Islet precursor cell (in vitro differentiated cells): Measurements from ENCODE around the gene CLCN3.
"Not testable (repeated sequence)": the region's sequence is repeated elsewhere in the genome, so short reads cannot be mapped to it uniquely, and the experiment has no call there.

Experiments
- DNase-seq: peaks from one replicate; pipeline ENCODE4 v3.0.0-alpha.2; 2018

The CLCN3 gene

GRCh38 chr4:169618986-169619385 is 1.4 kb upstream of the CLCN3 start:
- DNase-seq, result no peak

GRCh38 chr4:169619518-169619957 is 840 bp upstream of the CLCN3 start:
- peak; percentile 77 for DNase-seq

- peak; percentile 69 for DNase-seq
These were observed 486 bp downstream of the CLCN3 start for GRCh38 chr4:169620880-169621248.

GRCh38 chr4:169621731-169622492 is 1.5 kb downstream of the CLCN3 start:
- no peak for DNase-seq

- no peak for DNase-seq
These were observed 2.2 kb downstream of the CLCN3 start for GRCh38 chr4:169622566-169622965.

GRCh38 chr4:169624012-169624411 is 3.6 kb downstream of the CLCN3 start:
- DNase-seq, result not testable (repeated sequence)

- no peak for DNase-seq
These were observed 5.5 kb downstream of the CLCN3 start for GRCh38 chr4:169625886-169626285.

- peak; percentile 71 for DNase-seq
These were observed 6.2 kb downstream of the CLCN3 start for GRCh38 chr4:169626331-169627282.

- no peak for DNase-seq
These were observed 6.9 kb downstream of the CLCN3 start for GRCh38 chr4:169627307-169627706.

GRCh38 chr4:169628579-169628978 is 8.2 kb downstream of the CLCN3 start:
- DNase-seq, result no peak

GRCh38 chr4:169630069-169630468 is 9.7 kb downstream of the CLCN3 start:
- no peak for DNase-seq

GRCh38 chr4:169632896-169633295 is 12.5 kb downstream of the CLCN3 start:
- DNase-seq, result no peak

GRCh38 chr4:169634975-169635374 is 14.6 kb downstream of the CLCN3 start:
- no peak for DNase-seq

GRCh38 chr4:169640261-169640870 is 20.0 kb downstream of the CLCN3 start:
- no peak for DNase-seq

GRCh38 chr4:169644802-169645201 is 24.4 kb downstream of the CLCN3 start:
- no peak for DNase-seq

GRCh38 chr4:169645627-169646026 is 25.2 kb downstream of the CLCN3 start:
- no peak for DNase-seq

GRCh38 chr4:169649545-169650226 is 29.3 kb downstream of the CLCN3 start:
- DNase-seq, result no peak

GRCh38 chr4:169650227-169650936 is 30.0 kb downstream of the CLCN3 start:
- no peak for DNase-seq

- no peak for DNase-seq
These were observed 32.2 kb downstream of the CLCN3 start for GRCh38 chr4:169652535-169652934.

- no peak for DNase-seq
These were observed 35.0 kb downstream of the CLCN3 start for GRCh38 chr4:169655401-169655800.

- no peak for DNase-seq
These were observed 37.2 kb downstream of the CLCN3 start for GRCh38 chr4:169657470-169658107.

- no peak for DNase-seq
These were observed 37.8 kb downstream of the CLCN3 start for GRCh38 chr4:169658196-169658595.
